Keratinocyte (primary cell): ENCODE measurements around the gene SENP8. TPM values are rescaled to one million over a fixed set of nuclear protein-coding genes. Genes with fewer than 3 reads are reported as not detected.

Source experiments
- DNase-seq: peaks from one replicate; pipeline ENCODE4 v3.0.0-alpha.2; 2011; ENCODE audit warnings: low read depth, missing footprints, low spot score
- FAIRE-seq: peaks from 2 replicates; lab custom pipeline; 2011; peaks lifted over from hg19 to GRCh38; lab: Jason Lieb, UNC
- H2AFZ ChIP-seq: 2 replicates; pipeline ENCODE4 v1.6.0; 2012; ENCODE audit warnings: low read length, control low read depth, inconsistent platforms; ENCODE audit not compliant: control insufficient read depth
- H3K27ac ChIP-seq: 2 replicates; pipeline ENCODE4 v1.5.1; 2011; ENCODE audit warnings: low read length; ENCODE audit not compliant: control insufficient read depth, insufficient read depth
- H3K27me3 ChIP-seq: 3 replicates; pipeline ENCODE4 v1.6.0; 2011; ENCODE audit warnings: low read length; ENCODE audit not compliant: control insufficient read depth, insufficient read depth; ENCODE audit errors: extremely low read depth
- H3K36me3 ChIP-seq, 2 experiments: 2 replicates in 1 of 2; 3 replicates in 1 of 2; pipeline ENCODE4 v1.5.1; 2011; ENCODE audit warnings: low read length in 2 of 2, mild to moderate bottlenecking in 1 of 2; ENCODE audit not compliant: control insufficient read depth in 2 of 2, insufficient read depth in 2 of 2; ENCODE audit errors: extremely low read depth in 1 of 2
- H3K4me1 ChIP-seq: 3 replicates; pipeline ENCODE4 v1.5.1; 2011; ENCODE audit warnings: low read length; ENCODE audit not compliant: control insufficient read depth, insufficient read depth; ENCODE audit errors: extremely low read depth
- H3K4me2 ChIP-seq: 3 replicates; pipeline ENCODE4 v1.6.0; 2011; ENCODE audit warnings: low read depth, low read length; ENCODE audit not compliant: control insufficient read depth, insufficient read depth; ENCODE audit errors: extremely low read depth
- H3K4me3 ChIP-seq, 3 experiments: fragments of 200-600 bp in 1 of 3; sonication (generic) in 1 of 3; 2 replicates in 2 of 3; 3 replicates in 1 of 3; pipeline ENCODE4 v1.5.1; 2011 to 2016; ENCODE audit warnings: low read length in 3 of 3, mild to moderate bottlenecking in 3 of 3, control low read depth in 2 of 3, inconsistent platforms in 1 of 3, low read depth in 1 of 3, mixed read lengths in 1 of 3, mixed run types in 1 of 3, moderate library complexity in 1 of 3; ENCODE audit not compliant: control insufficient read depth in 2 of 3, insufficient read depth in 2 of 3; ENCODE audit errors: extremely low read depth in 1 of 3
- H3K79me2 ChIP-seq: 2 replicates; pipeline ENCODE4 v1.6.0; 2012; ENCODE audit warnings: low read length; ENCODE audit not compliant: control insufficient read depth, insufficient read depth
- H3K9ac ChIP-seq: 3 replicates; pipeline ENCODE4 v1.6.0; 2011; ENCODE audit warnings: low read length; ENCODE audit not compliant: control insufficient read depth, insufficient read depth; ENCODE audit errors: extremely low read depth
- H3K9me1 ChIP-seq: 3 replicates; pipeline ENCODE4 v1.6.0; 2011; ENCODE audit warnings: low read length; ENCODE audit not compliant: control insufficient read depth, insufficient read depth; ENCODE audit errors: extremely low read depth
- H3K9me3 ChIP-seq: 2 replicates; pipeline ENCODE4 v1.5.1; 2012; ENCODE audit warnings: low read depth, low read length; ENCODE audit not compliant: control insufficient read depth
- H4K20me1 ChIP-seq: 3 replicates; pipeline ENCODE4 v1.6.0; 2011; ENCODE audit warnings: low read length; ENCODE audit not compliant: control insufficient read depth, insufficient read depth; ENCODE audit errors: extremely low read depth
- CTCF ChIP-seq, 3 experiments: IDR thresholded peaks in 1 of 3; conservative IDR thresholded peaks in 1 of 3; optimal IDR thresholded peaks in 1 of 3; 2 replicates in 2 of 3; 3 replicates in 1 of 3; pipeline versions ENCODE3 to v1.5.1; 2011; ENCODE audit warnings: low read length in 3 of 3, mild to moderate bottlenecking in 3 of 3, moderate library complexity in 2 of 3, control low read depth in 1 of 3, inconsistent platforms in 1 of 3; ENCODE audit not compliant: insufficient read depth in 2 of 3; ENCODE audit errors: extremely low read depth in 1 of 3
- EZH2 ChIP-seq: IDR thresholded peaks from one replicate; pipeline ENCODE4 v1.6.1; 2012; ENCODE audit warnings: inconsistent platforms, mild to moderate bottlenecking, low read length, moderate library complexity
- dilution Hi-C: fragments of 300-500 bp; cut with MboI; formaldehyde crosslinking; loops from one replicate; pipeline ENCODE4 v1.7.0; 2020; ENCODE audit warnings: low sequenced_read_pairs; ENCODE audit not compliant: extremely low pct_ligation_motif_present
- polyA plus RNA-seq, 5 experiments: library from polyadenylated mRNA; depleted of rRNA in 3 of 5; stranded (reverse) in 3 of 5; stranded (forward) in 1 of 5; unstranded in 1 of 5; fragments of >200 nt; gene quantifications; 1 replicate in 1 of 5; 2 replicates in 3 of 5; 3 replicates in 1 of 5; pipeline versions ENCODE4 v1.2.1 to v1.2.3, GENCODE V29; 2011 to 2012; ENCODE audit warnings: missing spikeins in 2 of 5, low read depth in 1 of 5, low replicate concordance in 1 of 5

SENP8 gene
- polyA plus RNA-seq, 1 donor (not counting 4 experiments of a cell fraction or from before 2014, with no cell fraction given) = 6.0 TPM

GRCh38 chr15:72160696-72161245 lies 42.6 kb downstream of the SENP8 start:
- H3K4me2 ChIP-seq = no peak overlapping the region
- H3K4me3 ChIP-seq = no peak overlapping the region
- no peaks in the 10 kb centered on the region for H3K79me2 ChIP-seq
- H4K20me1 ChIP-seq = no peaks in the 10 kb centered on the region
- H3K4me1 ChIP-seq = peaks cover 5% of the 10 kb centered on the region
- H3K27me3 ChIP-seq = no peaks in the 10 kb centered on the region
- dilution Hi-C loops = no loop called here
- FAIRE-seq (no peak), DNase-seq (no peak)
- TF ChIP-seq CTCF (optimal IDR thresholded peaks at IDR 0.05 in 1 of 3, IDR thresholded peaks at IDR 0.05 in 1 of 3, conservative IDR thresholded peaks at IDR 0.05 in 1 of 3; ENCODE audit: extremely low read depth in 1 of 3, insufficient read depth in 2 of 3, low read length in 3 of 3) = no peak
- TF ChIP-seq EZH2 = no peak
- no peak overlapping the region for H3K27ac ChIP-seq
- peaks cover 0 to 3% of the 10 kb centered on the region in 2 experiments for H3K36me3 ChIP-seq
- H2AFZ ChIP-seq = no peak overlapping the region
- no peaks in the 10 kb centered on the region for H3K9me1 ChIP-seq
- no peak overlapping the region for H3K9ac ChIP-seq
- no peaks in the 10 kb centered on the region for H3K9me3 ChIP-seq

GRCh38 chr15:72161361-72162132 lies 43.3 kb downstream of the SENP8 start:
- no peak overlapping the region for H3K9ac ChIP-seq
- no peaks in the 10 kb centered on the region for H3K9me1 ChIP-seq
- H3K79me2 ChIP-seq = no peaks in the 10 kb centered on the region
- FAIRE-seq (no peak), DNase-seq (no peak)
- H3K4me1 ChIP-seq = no peaks in the 10 kb centered on the region
- H3K27me3 ChIP-seq = no peaks in the 10 kb centered on the region
- H3K4me2 ChIP-seq = no peak overlapping the region
- H3K27ac ChIP-seq = no peak overlapping the region
- peaks cover 0 to 3% of the 10 kb centered on the region in 2 experiments for H3K36me3 ChIP-seq
- no peaks in the 10 kb centered on the region for H3K9me3 ChIP-seq
- H4K20me1 ChIP-seq = no peaks in the 10 kb centered on the region
- H2AFZ ChIP-seq = no peak overlapping the region
- TF ChIP-seq EZH2 = no peak
- no peak for TF ChIP-seq CTCF (optimal IDR thresholded peaks at IDR 0.05 in 1 of 3, IDR thresholded peaks at IDR 0.05 in 1 of 3, conservative IDR thresholded peaks at IDR 0.05 in 1 of 3; ENCODE audit: extremely low read depth in 1 of 3, insufficient read depth in 2 of 3, low read length in 3 of 3)
- dilution Hi-C loops = no loop called here
- no peak overlapping the region for H3K4me3 ChIP-seq
